ENCODE results near the gene NPRL2. TPM values are rescaled to one million over a fixed set of nuclear protein-coding genes. Genes with fewer than 3 reads are reported as not detected.

Gene NPRL2
- total and polyA plus RNA-seq, 2 of the 13 experiments (the other 11 are each of a cell fraction or from before 2014, with no cell fraction given): 30.6 to 51.4 TPM

DNA sequence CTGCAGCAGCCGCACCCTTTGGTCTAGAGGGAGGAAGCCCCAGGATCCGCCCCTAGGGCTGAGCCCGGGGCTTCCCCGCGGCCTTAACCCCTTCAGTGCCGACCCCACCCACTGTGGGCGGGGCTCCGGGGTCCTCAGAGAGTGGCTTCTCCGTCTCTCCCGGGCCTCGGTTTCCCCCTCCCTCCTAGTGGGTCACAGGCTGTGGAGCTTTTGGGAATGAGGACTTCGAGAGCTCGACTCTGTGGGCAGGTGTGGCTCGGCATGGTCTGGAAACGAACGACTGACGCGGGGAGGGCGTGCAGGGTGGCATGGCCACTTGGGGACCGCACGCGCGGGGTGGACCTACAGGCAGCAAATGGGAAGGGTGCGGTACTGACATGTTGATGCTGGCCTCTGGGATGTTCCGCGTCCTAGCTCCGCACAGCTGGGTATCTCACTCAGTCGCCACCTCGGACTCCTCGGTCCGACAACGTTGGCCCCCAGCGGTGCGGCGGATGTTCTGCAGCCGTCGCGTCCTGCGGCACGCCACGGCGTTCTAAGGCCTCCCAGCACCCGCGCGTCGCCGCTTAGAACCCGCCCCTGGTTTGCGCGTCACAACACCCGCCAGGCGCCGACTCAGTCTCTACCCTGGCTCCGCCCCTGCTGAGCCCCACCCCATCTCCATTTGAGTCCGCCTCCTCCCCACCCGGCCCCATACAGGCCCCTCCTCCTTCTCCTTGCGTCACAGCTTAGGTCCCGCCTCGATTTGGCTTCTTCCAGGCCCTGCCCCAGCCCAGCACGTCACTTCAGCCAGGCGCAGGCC is 51.5 kb downstream of the NPRL2 start, which contains the start of the genes HYAL3 and NAA80 (continued):
- TF ChIP-seq KLF15 (CRISPR knock-in tag; IDR thresholded peaks at IDR 0.05; ENCODE audit: borderline replicate concordance) (peak; percentile 65; the same call in 1 of the 2 replicates), MLXIP (CRISPR knock-in tag; IDR thresholded peaks at IDR 0.05; ENCODE audit: borderline replicate concordance) (no peak), SIN3B (IDR thresholded peaks at IDR 0.05; ENCODE audit: low read length) (no peak), ZC3H13 (CRISPR knock-in tag; IDR thresholded peaks at IDR 0.05) (no peak; the same call in none of the 2 replicates), ZNF468 (CRISPR knock-in tag; IDR thresholded peaks at IDR 0.05) (no peak; the same call in 1 of the 2 replicates), NFE2L2 (IDR thresholded peaks at IDR 0.05; ENCODE audit: low read length) (no peak), ZNF383 (CRISPR knock-in tag; IDR thresholded peaks at IDR 0.05; ENCODE audit: borderline replicate concordance) (no peak), FOXP1 (IDR thresholded peaks at IDR 0.05) (no peak), FOXP1 (CRISPR knock-in tag; IDR thresholded peaks at IDR 0.05) (0 out of 2 replicates have a peak, but pooled peaks have one; percentile 23), MLX (CRISPR knock-in tag; IDR thresholded peaks at IDR 0.05) (no peak; the same call in 1 of the 2 replicates), FOXA3 (CRISPR knock-in tag; IDR thresholded peaks at IDR 0.05) (peak; percentile 51), MTERF4 (CRISPR knock-in tag; IDR thresholded peaks at IDR 0.05) (0 out of 2 replicates have a peak, but pooled peaks have one; percentile 18), ZMYM4 (CRISPR knock-in tag; IDR thresholded peaks at IDR 0.05) (no peak; the same call in 1 of the 2 replicates), TFE3 (CRISPR knock-in tag; IDR thresholded peaks at IDR 0.05) (no peak), ZSCAN25 (CRISPR knock-in tag; IDR thresholded peaks at IDR 0.05) (peak; percentile 23; the same call in 1 of the 2 replicates)
- TF ChIP-seq, protein P1, sequence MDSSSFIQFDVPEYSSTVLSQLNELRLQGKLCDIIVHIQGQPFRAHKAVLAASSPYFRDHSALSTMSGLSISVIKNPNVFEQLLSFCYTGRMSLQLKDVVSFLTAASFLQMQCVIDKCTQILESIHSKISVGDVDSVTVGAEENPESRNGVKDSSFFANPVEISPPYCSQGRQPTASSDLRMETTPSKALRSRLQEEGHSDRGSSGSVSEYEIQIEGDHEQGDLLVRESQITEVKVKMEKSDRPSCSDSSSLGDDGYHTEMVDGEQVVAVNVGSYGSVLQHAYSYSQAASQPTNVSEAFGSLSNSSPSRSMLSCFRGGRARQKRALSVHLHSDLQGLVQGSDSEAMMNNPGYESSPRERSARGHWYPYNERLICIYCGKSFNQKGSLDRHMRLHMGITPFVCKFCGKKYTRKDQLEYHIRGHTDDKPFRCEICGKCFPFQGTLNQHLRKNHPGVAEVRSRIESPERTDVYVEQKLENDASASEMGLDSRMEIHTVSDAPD (CRISPR knock-in tag; IDR thresholded peaks at IDR 0.05): no peak
- TF ChIP-seq, protein P2, sequence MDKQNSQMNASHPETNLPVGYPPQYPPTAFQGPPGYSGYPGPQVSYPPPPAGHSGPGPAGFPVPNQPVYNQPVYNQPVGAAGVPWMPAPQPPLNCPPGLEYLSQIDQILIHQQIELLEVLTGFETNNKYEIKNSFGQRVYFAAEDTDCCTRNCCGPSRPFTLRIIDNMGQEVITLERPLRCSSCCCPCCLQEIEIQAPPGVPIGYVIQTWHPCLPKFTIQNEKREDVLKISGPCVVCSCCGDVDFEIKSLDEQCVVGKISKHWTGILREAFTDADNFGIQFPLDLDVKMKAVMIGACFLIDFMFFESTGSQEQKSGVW (CRISPR knock-in tag; IDR thresholded peaks at IDR 0.05; ENCODE audit: borderline replicate concordance): no peak
- TF ChIP-seq, protein P3, sequence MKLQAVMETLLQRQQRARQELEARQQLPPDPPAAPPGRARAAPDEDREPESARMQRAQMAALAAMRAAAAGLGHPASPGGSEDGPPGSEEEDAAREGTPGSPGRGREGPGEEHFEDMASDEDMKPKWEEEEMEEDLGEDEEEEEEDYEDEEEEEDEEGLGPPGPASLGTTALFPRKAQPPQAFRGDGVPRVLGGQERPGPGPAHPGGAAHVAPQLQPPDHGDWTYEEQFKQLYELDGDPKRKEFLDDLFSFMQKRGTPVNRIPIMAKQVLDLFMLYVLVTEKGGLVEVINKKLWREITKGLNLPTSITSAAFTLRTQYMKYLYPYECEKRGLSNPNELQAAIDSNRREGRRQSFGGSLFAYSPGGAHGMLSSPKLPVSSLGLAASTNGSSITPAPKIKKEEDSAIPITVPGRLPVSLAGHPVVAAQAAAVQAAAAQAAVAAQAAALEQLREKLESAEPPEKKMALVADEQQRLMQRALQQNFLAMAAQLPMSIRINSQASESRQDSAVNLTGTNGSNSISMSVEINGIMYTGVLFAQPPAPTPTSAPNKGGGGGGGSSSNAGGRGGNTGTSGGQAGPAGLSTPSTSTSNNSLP (IDR thresholded peaks at IDR 0.05; ENCODE audit: low read depth, low read length): no peak

Measured in HepG2 (cell line).